Esophagus (tissue), 2 donors: ENCODE data around the gene TFAP2E. TPM values are rescaled to one million over a fixed set of nuclear protein-coding genes. Genes with fewer than 3 reads are reported as not detected.

Experiments used
- H3K27ac ChIP-seq, 2 donors: one replicate each; pipeline ENCODE4 v1.5.1; 2013; ENCODE audit warnings: low read depth in 2 of 2, mild to moderate bottlenecking in 2 of 2, inconsistent platforms in 1 of 2, low read length in 1 of 2, moderate library complexity in 1 of 2
- H3K27me3 ChIP-seq, 2 donors: one replicate each; pipeline ENCODE4 v1.6.1; 2013; ENCODE audit warnings: low read length in 2 of 2, control low read depth in 1 of 2, mild to moderate bottlenecking in 1 of 2; ENCODE audit not compliant: insufficient read depth in 2 of 2, control insufficient read depth in 1 of 2
- H3K36me3 ChIP-seq, 2 donors: one replicate each; pipeline ENCODE4 v1.6.1; 2013; ENCODE audit warnings: low read length in 1 of 2; ENCODE audit not compliant: control insufficient read depth in 2 of 2, insufficient read depth in 2 of 2
- H3K4me1 ChIP-seq, 2 donors: one replicate each; pipeline ENCODE4 v1.6.1; 2013; ENCODE audit warnings: low read length in 1 of 2; ENCODE audit not compliant: control insufficient read depth in 2 of 2, insufficient read depth in 2 of 2
- H3K4me3 ChIP-seq, 2 donors: one replicate each; pipeline ENCODE4 v1.5.1; 2013; ENCODE audit warnings: low read length in 2 of 2, mild to moderate bottlenecking in 2 of 2, low read depth in 1 of 2, moderate library complexity in 1 of 2
- H3K9me3 ChIP-seq, 2 donors: one replicate each; pipeline ENCODE4 v1.6.1; 2013; ENCODE audit warnings: mild to moderate bottlenecking in 2 of 2, low read depth in 1 of 2, low read length in 1 of 2, moderate library complexity in 1 of 2; ENCODE audit not compliant: control insufficient read depth in 2 of 2, insufficient read depth in 1 of 2
- WGBS, 2 donors: extraction: QIAGEN DNeasy Blood & Tissue Kit; methylation state at CpG; one replicate each; pipeline ENCODE4 v1.1.7; 2013; 5-methylcytosine and 5-hydroxymethylcytosine counted together
- polyA plus RNA-seq, 2 donors: library from polyadenylated mRNA; stranded (reverse); fragments of 200-250 nt; gene quantifications; one replicate each; pipeline ENCODE4 v1.2.3, GENCODE V29; 2013
- donor health status: healthy with polysubstance abuse.
- donor health status: Bipolar disorder and iron deficiency.

The TFAP2E gene
- polyA plus RNA-seq, 2 donors = 0.87 to 1.0 TPM

DNA sequence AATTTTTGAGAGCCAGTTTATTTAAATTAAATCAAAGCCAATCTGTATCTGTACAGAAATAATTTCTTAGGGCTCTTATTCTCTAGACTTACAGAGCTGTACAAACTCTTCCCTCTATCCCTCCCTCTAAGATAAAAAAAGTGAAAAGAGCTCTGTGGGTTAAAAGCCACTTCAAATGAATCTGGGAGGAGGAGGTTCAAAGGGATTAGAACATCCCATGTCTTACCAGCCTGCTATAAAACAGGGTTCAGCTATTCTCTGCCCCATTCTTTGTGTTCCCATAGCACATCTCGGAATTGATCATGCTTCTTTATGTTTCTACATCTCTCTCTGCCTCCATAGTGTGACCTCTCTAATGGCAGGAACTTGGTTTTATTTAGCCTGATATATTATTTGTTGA, 35.3 kb upstream of the TFAP2E start:
- no peak overlapping the region for H3K27ac ChIP-seq
- no peak overlapping the region for H3K4me3 ChIP-seq
- H3K4me1 ChIP-seq = no peaks in the 10 kb centered on the region
- no peaks in the 10 kb centered on the region for H3K27me3 ChIP-seq
- H3K9me3 ChIP-seq = no peaks in the 10 kb centered on the region
- WGBS, 2 donors = 91 to 95% methylated on average over 1 of the region's 1 CpG
- peaks cover 0 to under 1% of the 10 kb centered on the region in 2 donors for H3K36me3 ChIP-seq

DNA sequence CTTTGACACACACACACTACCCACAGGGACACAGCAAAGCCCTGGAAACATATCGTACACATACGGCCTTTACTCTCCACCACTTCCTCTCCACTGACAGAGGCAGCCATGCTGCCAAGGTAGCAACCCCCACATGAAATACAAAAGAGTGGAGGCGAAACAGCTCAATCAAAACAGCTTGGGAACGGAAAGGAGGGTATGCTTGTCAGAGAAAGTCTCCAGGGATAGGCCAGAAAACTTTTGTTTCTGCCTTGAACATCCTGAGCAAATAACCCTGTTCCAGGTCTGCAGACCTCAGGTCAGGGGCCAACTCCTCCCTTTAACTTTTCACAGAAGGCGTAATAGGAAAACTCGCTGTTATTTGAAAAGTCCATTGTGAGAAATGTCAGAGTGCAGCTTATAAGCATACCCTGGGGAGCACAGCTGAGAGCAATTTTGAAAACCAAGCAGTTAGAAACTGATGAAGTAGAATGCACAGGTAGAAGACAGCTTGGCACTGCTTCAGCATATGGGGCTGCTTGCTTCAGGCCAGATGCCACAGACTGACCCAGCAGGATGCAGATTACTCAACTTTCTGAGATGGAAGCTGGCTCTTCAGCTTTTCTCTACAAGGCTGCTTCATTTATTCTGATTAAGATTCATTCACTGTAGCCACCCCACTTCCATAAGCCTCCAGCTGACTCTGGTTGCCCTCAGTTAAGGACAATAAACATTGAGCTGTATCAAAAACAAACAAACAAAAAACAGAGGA, 33.9 kb upstream of the TFAP2E start:
- H3K4me1 ChIP-seq = no peaks in the 10 kb centered on the region
- WGBS, 2 donors = 66 to 69% methylated on average over 6 of the region's 6 CpGs
- no peak overlapping the region for H3K4me3 ChIP-seq
- H3K27ac ChIP-seq = peak overlapping the region; percentile 2 to 22
- no peaks in the 10 kb centered on the region for H3K9me3 ChIP-seq
- peaks cover 0 to 2% of the 10 kb centered on the region in 2 donors for H3K36me3 ChIP-seq
- no peaks in the 10 kb centered on the region for H3K27me3 ChIP-seq

DNA sequence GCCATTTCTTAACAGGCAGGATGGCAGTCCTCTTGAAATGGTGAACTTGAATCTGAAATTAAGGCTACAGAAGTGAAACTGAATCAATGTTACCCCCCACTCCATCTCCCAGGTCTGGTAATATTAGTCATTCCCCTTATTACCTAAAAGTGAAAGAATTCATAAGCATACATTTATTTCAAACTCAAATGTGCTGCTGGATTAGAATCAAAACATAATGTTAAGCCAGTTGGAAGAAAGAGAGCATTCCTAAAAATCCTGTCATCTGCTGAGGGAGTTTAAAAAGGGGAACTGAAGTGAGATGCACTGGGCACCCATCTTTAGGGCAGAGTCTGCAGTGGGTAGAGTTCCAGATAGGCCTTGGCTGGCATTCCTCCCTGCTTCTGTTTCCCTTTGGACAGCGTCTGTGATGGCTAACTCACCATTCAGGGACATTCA, 33.3 kb upstream of the TFAP2E start:
- Histone ChIP-seq H3K4me3 (no peak overlapping the region), H3K4me1 (no peaks in the 10 kb centered on the region), H3K9me3 (no peaks in the 10 kb centered on the region), H3K27ac (peak overlapping the region in 1 of 2 donors; percentile 13), H3K27me3 (no peaks in the 10 kb centered on the region), H3K36me3 (peaks cover 0 to 2% of the 10 kb centered on the region in 2 donors)
- 23 to 26% methylated on average over 1 of the region's 1 CpG for WGBS, 2 donors

DNA sequence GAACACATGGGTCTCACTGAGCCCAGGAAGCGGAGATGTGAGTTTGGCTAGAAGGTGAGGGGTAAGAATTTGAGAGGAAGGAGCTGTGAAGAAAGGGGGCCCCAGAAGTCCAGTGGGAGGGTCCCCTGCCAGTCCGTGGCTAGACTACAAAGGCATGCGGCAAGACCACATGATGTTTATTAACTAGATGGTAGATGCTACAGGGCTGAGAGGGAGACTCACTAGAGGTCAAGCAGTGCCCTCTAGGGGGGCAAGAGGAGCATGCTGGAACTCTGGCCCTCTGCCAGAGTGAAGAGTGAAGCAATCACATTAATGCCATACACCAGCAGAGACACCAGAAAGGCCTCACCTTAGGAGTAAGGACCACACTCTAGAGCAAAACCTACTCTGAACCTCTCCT, 28.1 kb upstream of the TFAP2E start:
- Histone ChIP-seq H3K36me3 (peaks cover 0 to 2% of the 10 kb centered on the region in 2 donors), H3K4me3 (no peak overlapping the region), H3K9me3 (no peaks in the 10 kb centered on the region), H3K4me1 (no peaks in the 10 kb centered on the region), H3K27ac (no peak overlapping the region), H3K27me3 (no peaks in the 10 kb centered on the region)
- WGBS, 2 donors = 74 to 82% methylated on average over 3 of the region's 3 CpGs

DNA sequence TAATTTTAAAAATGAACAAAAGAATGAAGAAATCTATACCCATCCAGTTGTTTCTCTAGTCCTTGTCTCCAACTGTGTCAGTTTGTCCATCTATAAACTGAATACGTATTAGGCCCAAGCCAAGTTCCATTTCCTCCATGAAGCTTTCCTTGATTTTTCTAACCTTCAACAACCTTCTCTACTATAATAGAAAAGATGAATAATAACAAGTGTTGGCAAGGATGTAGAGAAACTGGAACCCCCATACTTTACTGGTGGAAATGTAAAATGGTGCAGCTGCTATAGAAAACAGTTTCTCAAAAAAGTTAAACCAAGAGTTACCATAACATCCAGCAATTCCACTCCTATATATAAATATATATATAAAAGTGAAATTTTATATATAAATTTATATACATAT, 26.5 kb upstream of the TFAP2E start:
- Histone ChIP-seq H3K27ac (no peak overlapping the region), H3K27me3 (no peaks in the 10 kb centered on the region), H3K36me3 (peaks cover 0 to 2% of the 10 kb centered on the region in 2 donors), H3K4me3 (no peak overlapping the region), H3K9me3 (no peaks in the 10 kb centered on the region), H3K4me1 (no peaks in the 10 kb centered on the region)
- 98% methylated on average over 1 of the region's 1 CpG for WGBS, 2 donors

DNA sequence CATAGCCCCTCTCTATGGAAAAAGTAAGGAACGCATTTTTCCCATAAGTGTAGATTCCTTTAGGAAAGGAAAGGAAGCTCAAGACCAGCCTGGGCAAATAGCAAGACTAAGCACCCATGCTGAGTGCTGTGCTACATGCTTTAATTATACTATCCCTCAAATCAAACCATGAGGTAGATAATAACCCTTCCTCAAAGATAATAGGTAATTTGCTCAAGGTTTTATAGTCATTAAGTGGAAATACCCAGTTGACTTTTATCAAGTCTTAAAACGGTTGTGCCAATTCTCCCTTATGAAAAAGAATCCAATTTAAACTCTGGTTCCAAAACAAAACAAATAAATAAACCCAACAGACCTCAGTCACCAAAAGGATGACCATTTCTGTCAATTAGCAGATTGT, 19.3 kb upstream of the TFAP2E start:
- WGBS, 2 donors = 66 to 67% methylated on average over 2 of the region's 2 CpGs
- H3K36me3 ChIP-seq = peaks cover 0 to 2% of the 10 kb centered on the region in 2 donors
- H3K27ac ChIP-seq = no peak overlapping the region

DNA sequence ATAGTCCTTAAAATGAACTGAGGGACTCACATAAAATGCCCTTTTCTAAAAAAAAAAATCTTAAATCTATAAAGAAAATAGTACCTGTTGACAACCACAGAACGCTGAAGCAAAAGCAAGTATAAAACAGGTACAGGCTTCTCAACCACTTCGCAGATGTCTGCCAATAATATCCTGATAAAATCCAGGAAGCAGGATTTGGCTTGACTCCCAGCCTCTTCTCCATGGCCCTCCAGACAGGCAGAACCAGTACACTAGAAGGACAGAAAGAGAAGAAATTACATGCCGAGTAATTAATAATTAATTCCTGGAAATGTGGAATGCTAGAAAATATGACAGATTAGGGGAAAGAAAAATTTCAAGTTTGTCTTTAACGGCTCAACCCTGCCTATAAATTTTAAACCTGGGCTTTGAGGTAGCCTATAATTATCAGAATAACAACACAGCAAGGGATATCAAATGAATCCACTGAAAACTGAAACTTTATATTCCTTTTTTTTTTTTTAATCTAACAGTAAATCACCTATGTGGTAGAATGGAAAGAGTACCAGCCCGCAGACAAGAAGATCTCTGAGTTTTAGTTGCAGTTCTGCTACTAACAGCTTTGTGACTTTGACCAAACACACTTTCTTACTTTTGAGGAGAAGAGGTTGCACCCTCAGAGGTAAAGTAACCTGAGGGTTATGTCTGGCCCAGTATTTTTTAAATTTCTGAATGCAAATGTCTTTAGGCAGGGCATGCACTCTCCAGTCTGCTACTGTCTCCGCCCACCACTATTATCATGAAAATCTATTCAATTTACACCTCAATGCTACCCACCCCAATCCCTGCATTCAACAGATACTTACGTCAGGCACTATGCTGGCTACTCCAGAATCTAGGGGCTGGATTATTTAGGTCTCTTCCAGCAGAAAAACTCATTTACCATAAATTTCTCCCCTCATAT, 18.6 kb upstream of the TFAP2E start:
- peaks cover 0 to 2% of the 10 kb centered on the region in 2 donors for H3K36me3 ChIP-seq
- H3K9me3 ChIP-seq = no peaks in the 10 kb centered on the region
- no peak overlapping the region for H3K4me3 ChIP-seq
- WGBS, 2 donors = 43 to 47% methylated on average over 7 of the region's 7 CpGs
- no peak overlapping the region for H3K27ac ChIP-seq
- H3K4me1 ChIP-seq = peaks cover 0 to 2% of the 10 kb centered on the region in 2 donors
- no peaks in the 10 kb centered on the region for H3K27me3 ChIP-seq

More for the DNA sequence above, 19.3 kb upstream of the TFAP2E start:
- Histone ChIP-seq H3K4me3 (no peak overlapping the region), H3K27me3 (no peaks in the 10 kb centered on the region), H3K9me3 (no peaks in the 10 kb centered on the region), H3K4me1 (peaks cover 0 to 2% of the 10 kb centered on the region in 2 donors)

DNA sequence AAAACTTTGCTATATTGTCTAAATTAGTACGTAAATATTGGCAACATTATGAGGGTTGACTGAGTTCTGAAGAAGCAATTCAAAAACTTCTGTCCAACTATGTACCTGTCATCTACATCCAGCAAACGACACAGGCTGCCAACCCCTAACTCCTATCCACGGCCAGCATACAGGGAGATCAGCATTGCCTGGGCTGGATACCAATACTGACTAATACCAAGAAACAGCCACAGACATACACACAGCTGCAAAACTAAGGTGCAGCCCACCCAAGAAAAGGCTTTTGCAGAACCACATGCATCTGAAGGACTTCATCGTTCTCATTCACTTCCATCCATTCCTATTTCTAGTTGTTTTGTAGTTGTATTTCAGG, 17.9 kb upstream of the TFAP2E start:
- peak overlapping the region; percentile 69 to 88 for H3K27ac ChIP-seq
- H3K4me3 ChIP-seq = no peak overlapping the region
- 49 to 55% methylated on average over 4 of the region's 4 CpGs for WGBS, 2 donors
- peaks cover 1 to 3% of the 10 kb centered on the region in 2 donors for H3K4me1 ChIP-seq
- no peaks in the 10 kb centered on the region for H3K27me3 ChIP-seq
- H3K36me3 ChIP-seq = peaks cover 0 to 2% of the 10 kb centered on the region in 2 donors
- H3K9me3 ChIP-seq = no peaks in the 10 kb centered on the region

DNA sequence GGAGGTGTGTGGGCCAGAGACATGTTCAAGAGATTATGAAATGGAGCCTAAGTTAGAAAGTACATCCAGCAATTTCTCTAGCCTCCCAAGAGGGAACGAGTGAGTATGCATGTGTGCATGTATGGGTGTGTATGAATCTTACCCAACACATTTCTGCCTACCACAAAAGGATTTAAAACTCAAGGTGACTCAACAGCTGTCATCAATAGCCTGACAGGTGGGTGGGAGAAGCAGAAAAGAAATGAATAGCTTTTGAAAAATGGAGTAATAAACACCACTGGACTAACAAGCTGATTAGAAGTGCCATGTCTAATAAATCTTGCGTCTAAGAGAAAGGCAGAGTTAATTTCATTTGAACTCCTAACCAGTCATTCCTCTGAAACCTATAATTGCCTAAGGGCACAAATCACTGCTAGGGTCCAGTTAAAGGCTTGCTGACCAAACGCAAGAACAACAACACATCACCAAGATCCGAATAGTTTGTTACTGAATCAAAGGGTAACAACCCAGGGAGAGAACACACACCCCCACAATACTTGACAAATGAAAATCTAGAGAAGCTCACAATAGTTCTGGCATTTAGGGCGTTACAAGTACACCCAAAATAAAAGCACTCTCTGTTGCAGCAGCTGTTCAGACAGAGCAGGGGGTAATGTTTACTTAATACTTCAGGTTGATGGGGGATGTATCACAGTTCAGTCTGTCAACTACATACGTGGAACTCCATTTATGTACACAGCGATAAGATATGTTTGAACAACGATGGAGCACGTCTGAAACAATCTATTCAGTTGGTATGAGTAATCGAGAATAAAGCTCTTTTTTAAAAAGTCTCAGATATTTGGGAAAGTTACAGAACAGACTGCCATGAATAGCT, 17.3 kb upstream of the TFAP2E start:
- H3K9me3 ChIP-seq = no peaks in the 10 kb centered on the region
- WGBS, 2 donors = 29 to 30% methylated on average over 10 of the region's 10 CpGs
- no peaks in the 10 kb centered on the region for H3K27me3 ChIP-seq
- peaks cover 0 to 2% of the 10 kb centered on the region in 2 donors for H3K36me3 ChIP-seq
- H3K27ac ChIP-seq = peak overlapping the region; percentile 88 to 97
- peak overlapping the region in 1 of 2 donors; percentile 83 for H3K4me3 ChIP-seq
- peaks cover 7% of the 10 kb centered on the region in 2 donors for H3K4me1 ChIP-seq
